ENCODE measurements around the gene THSD7A.

THSD7A gene

GRCh38 chr7:11743016-11743415, 89.0 kb downstream of the THSD7A start:
- no peaks in the 10 kb centered on the region for H3F3A ChIP-seq (ENCODE audit: insufficient read depth, low read length)
- no peaks in the 10 kb centered on the region for H3K79me2 ChIP-seq (ENCODE audit: low read length)
- no peaks in the 10 kb centered on the region for H3K27me3 ChIP-seq (replicated peaks; ENCODE audit: insufficient read depth, low read length)
- no peaks in the 10 kb centered on the region for H3K36me3 ChIP-seq (replicated peaks; ENCODE audit: insufficient read depth, low read length)
- H3K9me3 ChIP-seq (replicated peaks; ENCODE audit: insufficient read depth, low read length), result no peaks in the 10 kb centered on the region
- no peak for DNase-seq
- no peak overlapping the region for H3K9ac ChIP-seq (ENCODE audit: low read length)
- H3K4me3 ChIP-seq (ENCODE audit: low read length), result no peak overlapping the region
- no peak overlapping the region for H2AFZ ChIP-seq (ENCODE audit: low read length)
- H4K20me1 ChIP-seq (ENCODE audit: insufficient read depth, low read length), result no peaks in the 10 kb centered on the region
- TF ChIP-seq EZH2phosphoT487 (IDR thresholded peaks at IDR 0.05; ENCODE audit: low read length), result no peak
- no peak for TF ChIP-seq EZH2 (optimal IDR thresholded peaks at IDR 0.05; ENCODE audit: low read depth, low read length)
- no peak for TF ChIP-seq CTCF (IDR thresholded peaks at IDR 0.05; ENCODE audit: low read length)
- no peaks in the 10 kb centered on the region for H3K9me2 ChIP-seq (replicated peaks; ENCODE audit: insufficient read depth, low read length)
- H3K4me2 ChIP-seq (ENCODE audit: low read depth, low read length), result no peak overlapping the region
- H3K4me1 ChIP-seq (ENCODE audit: low read length), result no peaks in the 10 kb centered on the region
- no peak overlapping the region for H3K27ac ChIP-seq (ENCODE audit: low read length)

- H3K27ac ChIP-seq (ENCODE audit: low read length), result no peak overlapping the region
- H2AFZ ChIP-seq (ENCODE audit: low read length), result no peak overlapping the region
- no peaks in the 10 kb centered on the region for H3K27me3 ChIP-seq (replicated peaks; ENCODE audit: insufficient read depth, low read length)
- no peak for TF ChIP-seq EZH2phosphoT487 (IDR thresholded peaks at IDR 0.05; ENCODE audit: low read length)
- H3K9me3 ChIP-seq (replicated peaks; ENCODE audit: insufficient read depth, low read length), result no peaks in the 10 kb centered on the region
- no peaks in the 10 kb centered on the region for H3K79me2 ChIP-seq (ENCODE audit: low read length)
- H3K9ac ChIP-seq (ENCODE audit: low read length), result no peak overlapping the region
- H3K4me3 ChIP-seq (ENCODE audit: low read length), result no peak overlapping the region
- no peaks in the 10 kb centered on the region for H4K20me1 ChIP-seq (ENCODE audit: insufficient read depth, low read length)
- no peaks in the 10 kb centered on the region for H3K4me1 ChIP-seq (ENCODE audit: low read length)
- no peaks in the 10 kb centered on the region for H3F3A ChIP-seq (ENCODE audit: insufficient read depth, low read length)
- no peak for DNase-seq
- no peaks in the 10 kb centered on the region for H3K36me3 ChIP-seq (replicated peaks; ENCODE audit: insufficient read depth, low read length)
- H3K9me2 ChIP-seq (replicated peaks; ENCODE audit: insufficient read depth, low read length), result no peaks in the 10 kb centered on the region
- H3K4me2 ChIP-seq (ENCODE audit: low read depth, low read length), result no peak overlapping the region
Measured at GRCh38 chr7:11742496-11742895, 89.5 kb downstream of the THSD7A start.

GRCh38 chr7:11737723-11738122, 94.3 kb downstream of the THSD7A start:
- Histone ChIP-seq H2AFZ (ENCODE audit: low read length) (no peak overlapping the region), H3K9me3 (replicated peaks; ENCODE audit: insufficient read depth, low read length) (no peaks in the 10 kb centered on the region), H3K9ac (ENCODE audit: low read length) (no peak overlapping the region), H3K9me2 (replicated peaks; ENCODE audit: insufficient read depth, low read length) (no peaks in the 10 kb centered on the region), H3K79me2 (ENCODE audit: low read length) (no peaks in the 10 kb centered on the region), H3K4me2 (ENCODE audit: low read depth, low read length) (no peak overlapping the region), H3F3A (ENCODE audit: insufficient read depth, low read length) (no peaks in the 10 kb centered on the region), H4K20me1 (ENCODE audit: insufficient read depth, low read length) (no peaks in the 10 kb centered on the region), H3K36me3 (replicated peaks; ENCODE audit: insufficient read depth, low read length) (no peaks in the 10 kb centered on the region), H3K27ac (ENCODE audit: low read length) (no peak overlapping the region), H3K4me3 (ENCODE audit: low read length) (no peak overlapping the region), H3K4me1 (ENCODE audit: low read length) (no peaks in the 10 kb centered on the region), H3K27me3 (replicated peaks; ENCODE audit: insufficient read depth, low read length) (no peaks in the 10 kb centered on the region)
- DNase-seq, result no peak
- TF ChIP-seq CTCF (IDR thresholded peaks at IDR 0.05; ENCODE audit: low read length) (no peak), EZH2 (optimal IDR thresholded peaks at IDR 0.05; ENCODE audit: low read depth, low read length) (no peak)

GRCh38 chr7:11732207-11732606, 99.8 kb downstream of the THSD7A start:
- DNase-seq, result no peak
- H3K9me3 ChIP-seq (replicated peaks; ENCODE audit: insufficient read depth, low read length), result no peaks in the 10 kb centered on the region

More at GRCh38 chr7:11732207-11732606, 99.8 kb downstream of the THSD7A start:
- Histone ChIP-seq H3K27ac (ENCODE audit: low read length) (no peak overlapping the region), H3F3A (ENCODE audit: insufficient read depth, low read length) (no peaks in the 10 kb centered on the region), H3K4me1 (ENCODE audit: low read length) (no peaks in the 10 kb centered on the region), H3K36me3 (replicated peaks; ENCODE audit: insufficient read depth, low read length) (no peaks in the 10 kb centered on the region), H3K9ac (ENCODE audit: low read length) (no peak overlapping the region), H4K20me1 (ENCODE audit: insufficient read depth, low read length) (no peaks in the 10 kb centered on the region), H3K27me3 (replicated peaks; ENCODE audit: insufficient read depth, low read length) (no peaks in the 10 kb centered on the region), H3K4me2 (ENCODE audit: low read depth, low read length) (no peak overlapping the region), H3K4me3 (ENCODE audit: low read length) (no peak overlapping the region), H3K79me2 (ENCODE audit: low read length) (no peaks in the 10 kb centered on the region), H3K9me2 (replicated peaks; ENCODE audit: insufficient read depth, low read length) (no peaks in the 10 kb centered on the region), H2AFZ (ENCODE audit: low read length) (no peak overlapping the region)
- TF ChIP-seq EZH2 (optimal IDR thresholded peaks at IDR 0.05; ENCODE audit: low read depth, low read length) (no peak), CTCF (IDR thresholded peaks at IDR 0.05; ENCODE audit: low read length) (no peak), EZH2phosphoT487 (IDR thresholded peaks at IDR 0.05; ENCODE audit: low read length) (no peak)
